Astrocyte (in vitro differentiated cells and primary cell): Measurements from ENCODE around the gene RPRD1B. TPM values are rescaled to one million over a fixed set of nuclear protein-coding genes. Genes with fewer than 3 reads are reported as not detected.

Source experiments
- DNase-seq: peaks from one replicate; pipeline ENCODE4 v3.0.0-alpha.2; 2010; ENCODE audit warnings: low read depth
- FAIRE-seq: peaks from 2 replicates; lab custom pipeline; 2011; peaks lifted over from hg19 to GRCh38; lab: Jason Lieb, UNC
- H2AFZ ChIP-seq: 2 replicates; pipeline ENCODE4 v1.6.0; 2012; ENCODE audit warnings: low read depth, low read length, inconsistent platforms
- H3K27ac ChIP-seq: 2 replicates; pipeline ENCODE4 v1.5.1; 2011; ENCODE audit warnings: low read depth, low read length, inconsistent platforms
- H3K27me3 ChIP-seq: 2 replicates; pipeline ENCODE4 v1.6.0; 2011; ENCODE audit warnings: low read length, inconsistent platforms; ENCODE audit not compliant: insufficient read depth
- H3K36me3 ChIP-seq: 2 replicates; pipeline ENCODE4 v1.5.1; 2011; ENCODE audit warnings: low read length, inconsistent platforms; ENCODE audit not compliant: insufficient read depth
- H3K4me1 ChIP-seq: 2 replicates; pipeline ENCODE4 v1.5.1; 2011; ENCODE audit warnings: low read length, inconsistent platforms; ENCODE audit not compliant: insufficient read depth
- H3K4me2 ChIP-seq: 2 replicates; pipeline ENCODE4 v1.6.0; 2012; ENCODE audit warnings: low read length, inconsistent platforms
- H3K4me3 ChIP-seq: 2 replicates; pipeline ENCODE4 v1.5.1; 2011; ENCODE audit warnings: low read depth, mild to moderate bottlenecking, low read length, inconsistent platforms; ENCODE audit not compliant: insufficient read depth
- H3K79me2 ChIP-seq: 2 replicates; pipeline ENCODE4 v1.6.0; 2012; ENCODE audit warnings: mild to moderate bottlenecking, low read length, inconsistent platforms; ENCODE audit not compliant: insufficient read depth
- H3K9ac ChIP-seq: 2 replicates; pipeline ENCODE4 v1.6.0; 2012; ENCODE audit warnings: mild to moderate bottlenecking, low read length, inconsistent platforms
- H3K9me3 ChIP-seq: 2 replicates; pipeline ENCODE4 v1.5.1; 2012; ENCODE audit warnings: low read depth, mild to moderate bottlenecking, low read length, inconsistent platforms; ENCODE audit not compliant: insufficient read depth
- H4K20me1 ChIP-seq: 2 replicates; pipeline ENCODE4 v1.6.0; 2012; ENCODE audit warnings: low read length, inconsistent platforms; ENCODE audit not compliant: insufficient read depth
- H3K27ac Mint-ChIP-seq: one replicate; pipeline ENCODE4 v1.8.0; 2021; ENCODE audit warnings: mild to moderate bottlenecking, mixed read lengths; ENCODE audit not compliant: unreplicated experiment
- H3K27me3 Mint-ChIP-seq: one replicate; pipeline ENCODE4 v1.8.0; 2021; ENCODE audit warnings: low read depth, mixed read lengths; ENCODE audit not compliant: unreplicated experiment
- H3K36me3 Mint-ChIP-seq: one replicate; pipeline ENCODE4 v1.8.0; 2021; ENCODE audit warnings: low read depth, mixed read lengths; ENCODE audit not compliant: unreplicated experiment
- H3K4me1 Mint-ChIP-seq: one replicate; pipeline ENCODE4 v1.8.0; 2021; ENCODE audit warnings: low read depth, mixed read lengths; ENCODE audit not compliant: unreplicated experiment
- H3K4me3 Mint-ChIP-seq: one replicate; pipeline ENCODE4 v1.8.0; 2021; ENCODE audit warnings: mild to moderate bottlenecking, moderate library complexity, mixed read lengths; ENCODE audit not compliant: unreplicated experiment
- H3K9me3 Mint-ChIP-seq: one replicate; pipeline ENCODE4 v1.8.0; 2021; ENCODE audit warnings: mild to moderate bottlenecking, mixed read lengths; ENCODE audit not compliant: unreplicated experiment
- CTCF ChIP-seq: IDR thresholded peaks from 2 replicates; pipeline ENCODE4 v1.5.1; 2011; ENCODE audit warnings: low read depth, mild to moderate bottlenecking, inconsistent platforms, low read length, moderate library complexity; ENCODE audit not compliant: insufficient read depth
- EZH2 ChIP-seq: IDR thresholded peaks from 2 replicates; pipeline ENCODE4 v1.6.1; 2012; ENCODE audit warnings: mild to moderate bottlenecking, low read length, inconsistent platforms; ENCODE audit not compliant: insufficient read depth
- total RNA-seq: library from RNA; stranded (reverse); gene quantifications from 2 replicates; pipeline ENCODE4 v1.2.1, GENCODE V29; 2021

Gene RPRD1B
- total RNA-seq, 1 donor from 2014 or later: 20.7 TPM

- Mint-ChIP-seq H3K4me3 (no peak overlapping the region), H3K9me3 (no peaks in the 10 kb centered on the region), H3K4me1 (peaks cover 34% of the 10 kb centered on the region), H3K36me3 (no peaks in the 10 kb centered on the region), H3K27me3 (no peaks in the 10 kb centered on the region), H3K27ac (no peak overlapping the region)
- Histone ChIP-seq H3K4me2 (no peak overlapping the region), H3K4me1 (peaks cover 17% of the 10 kb centered on the region), H4K20me1 (no peaks in the 10 kb centered on the region), H3K36me3 (no peaks in the 10 kb centered on the region), H3K9ac (no peak overlapping the region), H2AFZ (no peak overlapping the region), H3K9me3 (no peaks in the 10 kb centered on the region), H3K27me3 (no peaks in the 10 kb centered on the region), H3K4me3 (no peak overlapping the region), H3K79me2 (no peaks in the 10 kb centered on the region), H3K27ac (no peak overlapping the region)
- no peak for DNase-seq
- no peak for FAIRE-seq
- TF ChIP-seq CTCF: no peak
These were observed 87.1 kb downstream of the RPRD1B start for GRCh38 chr20:38120625-38120988.

GRCh38 chr20:38121741-38122140 lies 88.2 kb downstream of the RPRD1B start:
- peak overlapping the region; percentile 18 for H2AFZ ChIP-seq
- H3K27ac ChIP-seq: no peak overlapping the region
- Mint-ChIP-seq H3K27me3 (no peaks in the 10 kb centered on the region), H3K4me3 (no peak overlapping the region), H3K9me3 (no peaks in the 10 kb centered on the region), H3K36me3 (no peaks in the 10 kb centered on the region), H3K4me1 (peaks cover 32% of the 10 kb centered on the region), H3K27ac (peak overlapping the region; percentile 78)
- H3K4me2 ChIP-seq: no peak overlapping the region
- no peaks in the 10 kb centered on the region for H3K27me3 ChIP-seq
- FAIRE-seq: no peak
- H3K4me1 ChIP-seq: peaks cover 28% of the 10 kb centered on the region
- DNase-seq: no peak
- TF ChIP-seq EZH2: no peak
- TF ChIP-seq CTCF: no peak
- H4K20me1 ChIP-seq: no peaks in the 10 kb centered on the region
- no peaks in the 10 kb centered on the region for H3K79me2 ChIP-seq
- H3K4me3 ChIP-seq: no peak overlapping the region
- H3K9ac ChIP-seq: no peak overlapping the region
- no peaks in the 10 kb centered on the region for H3K36me3 ChIP-seq
- H3K9me3 ChIP-seq: no peaks in the 10 kb centered on the region

GRCh38 chr20:38123021-38123587 lies 89.6 kb downstream of the RPRD1B start:
- Mint-ChIP-seq H3K27ac (peak overlapping the region; percentile 97), H3K27me3 (no peaks in the 10 kb centered on the region), H3K4me3 (no peak overlapping the region), H3K36me3 (peaks cover under 1% of the 10 kb centered on the region), H3K4me1 (peaks cover 29% of the 10 kb centered on the region), H3K9me3 (no peaks in the 10 kb centered on the region)
- no peaks in the 10 kb centered on the region for H4K20me1 ChIP-seq
- FAIRE-seq (no peak), DNase-seq (peak; percentile 68)
- TF ChIP-seq CTCF (no peak), EZH2 (no peak)
- H3K9me3 ChIP-seq: no peaks in the 10 kb centered on the region
- no peaks in the 10 kb centered on the region for H3K79me2 ChIP-seq
- H3K4me1 ChIP-seq: peaks cover 36% of the 10 kb centered on the region
- peak overlapping the region; percentile 46 for H3K4me2 ChIP-seq
- peak overlapping the region; percentile 58 for H3K9ac ChIP-seq
- no peaks in the 10 kb centered on the region for H3K27me3 ChIP-seq
- no peaks in the 10 kb centered on the region for H3K36me3 ChIP-seq
- peak overlapping the region; percentile 76 for H2AFZ ChIP-seq
- H3K4me3 ChIP-seq: no peak overlapping the region
- peak overlapping the region; percentile 60 for H3K27ac ChIP-seq
